WTC11 (cell line): ENCODE measurements around the gene CRADD. TPM values are rescaled to one million over a fixed set of nuclear protein-coding genes. Genes with fewer than 3 reads are reported as not detected.

ENCODE experiments used
- ATAC-seq: fragments of 200-7000 bp; cut with Tn5 transposase; 2 replicates; pipeline ENCODE4 v1.10.0; 2021; ENCODE audit warnings: mild to moderate bottlenecking, moderate library complexity
- CTCF ChIA-PET: fragments of 300-600 bp; sonication (Branson Sonifier 250); formaldehyde crosslinking; loops from one replicate; lab custom pipeline; 2021; ENCODE audit warnings: antibody characterized with exemption; lab: Charles Lee
- POLR2A ChIA-PET: fragments of 350-600 bp; sonication (Branson Sonifier 250); formaldehyde crosslinking; loops from one replicate; lab custom pipeline; 2021; ENCODE audit warnings: antibody characterized with exemption; lab: Charles Lee
- DNase-seq: peaks from one replicate; pipeline ENCODE4 v3.0.0; 2021; ENCODE audit warnings: low spot score
- H3K27ac Mint-ChIP-seq: 2 replicates; pipeline ENCODE4 v1.8.0; 2021; ENCODE audit warnings: mixed read lengths
- H3K27me3 Mint-ChIP-seq: 2 replicates; pipeline ENCODE4 v1.8.0; 2021; ENCODE audit warnings: low read depth, mild to moderate bottlenecking, moderate library complexity, mixed read lengths
- H3K36me3 Mint-ChIP-seq: 2 replicates; pipeline ENCODE4 v1.8.0; 2021; ENCODE audit warnings: mixed read lengths
- H3K4me1 Mint-ChIP-seq: 2 replicates; pipeline ENCODE4 v1.8.0; 2022; ENCODE audit warnings: mixed read lengths
- H3K4me3 Mint-ChIP-seq: 2 replicates; pipeline ENCODE4 v1.8.0; 2021; ENCODE audit warnings: mild to moderate bottlenecking, moderate library complexity, mixed read lengths
- H3K9me3 Mint-ChIP-seq: 2 replicates; pipeline ENCODE4 v1.8.0; 2021; ENCODE audit warnings: mixed read lengths
- ARID4B ChIP-seq: sonication (generic); formaldehyde crosslinking; IDR thresholded peaks from 2 replicates; pipeline ENCODE4 v1.8.0; 2023; ENCODE audit warnings: missing genetic modification reagents, mild to moderate bottlenecking, borderline replicate concordance
- ATF3 ChIP-seq: sonication (generic); formaldehyde crosslinking; conservative IDR thresholded peaks from 2 replicates; pipeline ENCODE4 v1.8.1; 2022; ENCODE audit warnings: mild to moderate bottlenecking, missing genetic modification reagents
- ATF6 ChIP-seq: sonication (generic); formaldehyde crosslinking; IDR thresholded peaks from 2 replicates; pipeline ENCODE4 v1.8.1; 2023; ENCODE audit warnings: mild to moderate bottlenecking, missing genetic modification reagents
- CREM ChIP-seq: sonication (generic); formaldehyde crosslinking; IDR thresholded peaks from 2 replicates; pipeline ENCODE4 v1.8.1; 2022; ENCODE audit warnings: mild to moderate bottlenecking, missing genetic modification reagents, moderate library complexity
- E2F1 ChIP-seq: sonication (generic); formaldehyde crosslinking; IDR thresholded peaks from 2 replicates; pipeline ENCODE4 v1.8.0; 2022; ENCODE audit warnings: mild to moderate bottlenecking, missing genetic modification reagents
- ELF4 ChIP-seq: sonication (generic); formaldehyde crosslinking; IDR thresholded peaks from 2 replicates; pipeline ENCODE4 v1.8.1; 2022; ENCODE audit warnings: low read depth, mild to moderate bottlenecking, moderate library complexity, missing genetic modification reagents
- ETV6 ChIP-seq: sonication (generic); formaldehyde crosslinking; IDR thresholded peaks from 2 replicates; pipeline ENCODE4 v1.8.1; 2022; ENCODE audit warnings: mild to moderate bottlenecking, missing genetic modification reagents
- FOXJ3 ChIP-seq: sonication (generic); formaldehyde crosslinking; IDR thresholded peaks from 2 replicates; pipeline ENCODE4 v1.9.0; 2021; ENCODE audit warnings: missing genetic modification reagents, mild to moderate bottlenecking, borderline replicate concordance
- GTF2I ChIP-seq: fragments of 250-450 bp; sonication (Bioruptor Pico); conservative IDR thresholded peaks from 2 replicates; pipeline ENCODE4 v1.4.0; 2021; ENCODE audit warnings: mild to moderate bottlenecking
- NFATC4 ChIP-seq: fragments of 250-450 bp; sonication (Bioruptor Pico); IDR thresholded peaks from 2 replicates; pipeline ENCODE4 v1.9.0; 2021; ENCODE audit warnings: mild to moderate bottlenecking
- NFE2L1 ChIP-seq: sonication (generic); formaldehyde crosslinking; IDR thresholded peaks from 2 replicates; pipeline ENCODE4 v1.8.1; 2023; ENCODE audit warnings: missing genetic modification reagents
- PRDM15 ChIP-seq: sonication (generic); formaldehyde crosslinking; IDR thresholded peaks from 2 replicates; pipeline ENCODE4 v1.8.0; 2022; ENCODE audit warnings: missing genetic modification reagents
- PREB ChIP-seq: sonication (generic); formaldehyde crosslinking; IDR thresholded peaks from 2 replicates; pipeline ENCODE4 v1.8.1; 2022; ENCODE audit warnings: mild to moderate bottlenecking, missing genetic modification reagents, moderate library complexity, borderline replicate concordance
- PRRX2 ChIP-seq: fragments of 250-450 bp; sonication (Bioruptor Pico); IDR thresholded peaks from 2 replicates; pipeline ENCODE4 v1.8.0; 2021; ENCODE audit warnings: mild to moderate bottlenecking
- USF1 ChIP-seq: sonication (generic); formaldehyde crosslinking; IDR thresholded peaks from 2 replicates; pipeline ENCODE4 v1.8.0; 2022; ENCODE audit warnings: mild to moderate bottlenecking, missing genetic modification reagents
- ZSCAN18 ChIP-seq: fragments of 250-450 bp; sonication (Bioruptor Pico); IDR thresholded peaks from 2 replicates; pipeline ENCODE4 v2.1.2; 2022; ENCODE audit warnings: mild to moderate bottlenecking, moderate library complexity
- total RNA-seq: library from RNA; stranded (reverse); gene quantifications from 3 replicates; pipeline ENCODE4 v1.2.3, GENCODE V29; 2021

Gene CRADD
- total RNA-seq, 1 experiment from 2014 or later = 11.6 TPM

GRCh38 chr12:93862424-93862823 is 185.2 kb downstream of the CRADD start:
- Mint-ChIP-seq H3K36me3 (peaks cover 18% of the 10 kb centered on the region), H3K27ac (no peak overlapping the region), H3K4me1 (no peaks in the 10 kb centered on the region), H3K4me3 (no peak overlapping the region)
- no peak for DNase-seq
- POLR2A ChIA-PET = no interaction called here
- TF ChIP-seq ATF3 (CRISPR knock-in tag) (no peak), ZSCAN18 (CRISPR knock-in tag) (no peak), FOXJ3 (CRISPR knock-in tag) (no peak), PRRX2 (CRISPR knock-in tag) (no peak), NFATC4 (CRISPR knock-in tag) (no peak), GTF2I (no peak), ARID4B (CRISPR knock-in tag) (no peak), PRDM15 (no peak), ELF4 (CRISPR knock-in tag) (no peak), CREM (no peak), E2F1 (CRISPR knock-in tag) (no peak), ETV6 (no peak)
- TF ChIP-seq, all 79 proteins: peak for 0
- no peak for ATAC-seq
- Mint-ChIP-seq H3K27me3 (no peaks in the 10 kb centered on the region; the same call in 1 of the 2 replicates), H3K9me3 (peaks cover 33% of the 10 kb centered on the region)
- CTCF ChIA-PET = interaction anchor here (1.3 kb wide), 1 partner anchor 213 kb away, joined by 7 read pairs; no protein-coding TSS in a partner anchor

GRCh38 chr12:93865751-93866150 is 188.6 kb downstream of the CRADD start:
- peaks cover 18% of the 10 kb centered on the region for H3K36me3 Mint-ChIP-seq
- ATAC-seq (no peak), DNase-seq (no peak)
- H3K9me3 Mint-ChIP-seq = peaks cover 56% of the 10 kb centered on the region
- CTCF ChIA-PET = no interaction called here
- no peak overlapping the region for H3K4me3 Mint-ChIP-seq
- no peak overlapping the region for H3K27ac Mint-ChIP-seq
- no peaks in the 10 kb centered on the region; the same call in 1 of the 2 replicates for H3K27me3 Mint-ChIP-seq
- POLR2A ChIA-PET = no interaction called here
- H3K4me1 Mint-ChIP-seq = no peaks in the 10 kb centered on the region
- TF ChIP-seq ATF6 (CRISPR knock-in tag) = no peak
- no peak for TF ChIP-seq PRDM15
- TF ChIP-seq USF1 (CRISPR knock-in tag) = no peak
- no peak for TF ChIP-seq ELF4 (CRISPR knock-in tag)
- TF ChIP-seq PREB (CRISPR knock-in tag) = no peak
- no peak for TF ChIP-seq NFE2L1 (CRISPR knock-in tag)
